HG03521 (cell line): ENCODE results near the gene TRIM46.
A peak's percentile ranks its signal among the peaks of the same experiment; 100 is the strongest.
"Not testable (repeated sequence)": the region's sequence is repeated elsewhere in the genome, so short reads cannot be mapped to it uniquely, and the experiment has no call there.

Experiments
- ATAC-seq: cut with Tn5 transposase; IDR thresholded peaks from one replicate; pipeline ENCODE4 v1.9.1; 2021; ENCODE audit warnings: mild to moderate bottlenecking, moderate library complexity; ENCODE audit not compliant: unreplicated experiment

Gene TRIM46

GRCh38 chr1:155186067-155186793 is 12.6 kb downstream of the TRIM46 start:
- no peak for ATAC-seq

- no peak for ATAC-seq
Measured at GRCh38 chr1:155186794-155187455, 13.3 kb downstream of the TRIM46 start.

GRCh38 chr1:155187456-155187891 is 13.8 kb downstream of the TRIM46 start:
- no peak for ATAC-seq

- ATAC-seq = no peak
Measured at GRCh38 chr1:155188268-155188667, 14.6 kb downstream of the TRIM46 start.

- not testable (repeated sequence) for ATAC-seq
Measured at GRCh38 chr1:155189926-155190325, 16.3 kb downstream of the TRIM46 start.

GRCh38 chr1:155191904-155192303 is 18.3 kb downstream of the TRIM46 start:
- no peak for ATAC-seq

GRCh38 chr1:155192346-155193274 is 19.0 kb downstream of the TRIM46 start:
- ATAC-seq = no peak

- peak; percentile 56 for ATAC-seq
Measured at GRCh38 chr1:155193275-155193990, 19.8 kb downstream of the TRIM46 start.

- ATAC-seq = not testable (repeated sequence)
Measured at GRCh38 chr1:155193991-155194240, 20.3 kb downstream of the TRIM46 start.

GRCh38 chr1:155195201-155196102 is 21.8 kb downstream of the TRIM46 start:
- ATAC-seq = no peak

- no peak for ATAC-seq
Measured at GRCh38 chr1:155196103-155196892, 22.6 kb downstream of the TRIM46 start.

- no peak for ATAC-seq
Measured at GRCh38 chr1:155196893-155197638, 23.4 kb downstream of the TRIM46 start.

GRCh38 chr1:155197901-155198546 is 24.4 kb downstream of the TRIM46 start:
- ATAC-seq = no peak

- no peak for ATAC-seq
Measured at GRCh38 chr1:155198547-155198906, 24.9 kb downstream of the TRIM46 start.

- no peak for ATAC-seq
Measured at GRCh38 chr1:155199792-155200191, 26.1 kb downstream of the TRIM46 start.

- ATAC-seq = no peak
Measured at GRCh38 chr1:155200920-155201319, 27.3 kb downstream of the TRIM46 start.

- ATAC-seq = no peak
Measured at GRCh38 chr1:155202198-155202597, 28.5 kb downstream of the TRIM46 start.
